ENCODE data around the gene PPP1R12C.

- TF ChIP-seq, protein P1, sequence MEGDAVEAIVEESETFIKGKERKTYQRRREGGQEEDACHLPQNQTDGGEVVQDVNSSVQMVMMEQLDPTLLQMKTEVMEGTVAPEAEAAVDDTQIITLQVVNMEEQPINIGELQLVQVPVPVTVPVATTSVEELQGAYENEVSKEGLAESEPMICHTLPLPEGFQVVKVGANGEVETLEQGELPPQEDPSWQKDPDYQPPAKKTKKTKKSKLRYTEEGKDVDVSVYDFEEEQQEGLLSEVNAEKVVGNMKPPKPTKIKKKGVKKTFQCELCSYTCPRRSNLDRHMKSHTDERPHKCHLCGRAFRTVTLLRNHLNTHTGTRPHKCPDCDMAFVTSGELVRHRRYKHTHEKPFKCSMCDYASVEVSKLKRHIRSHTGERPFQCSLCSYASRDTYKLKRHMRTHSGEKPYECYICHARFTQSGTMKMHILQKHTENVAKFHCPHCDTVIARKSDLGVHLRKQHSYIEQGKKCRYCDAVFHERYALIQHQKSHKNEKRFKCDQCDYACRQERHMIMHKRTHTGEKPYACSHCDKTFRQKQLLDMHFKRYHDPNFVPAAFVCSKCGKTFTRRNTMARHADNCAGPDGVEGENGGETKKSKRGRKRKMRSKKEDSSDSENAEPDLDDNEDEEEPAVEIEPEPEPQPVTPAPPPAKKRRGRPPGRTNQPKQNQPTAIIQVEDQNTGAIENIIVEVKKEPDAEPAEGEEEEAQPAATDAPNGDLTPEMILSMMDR (IDR thresholded peaks at IDR 0.05): no peak
- TF ChIP-seq POLR2A (IDR thresholded peaks at IDR 0.05): no peak
Measured at GRCh38 chr19:55158848-55159749, 41.7 kb upstream of the PPP1R12C start.
